C4-2B (cell line): ENCODE measurements around the gene PMVK.

Experiments used
- ZFX ChIP-seq: fragments of 450-650 bp; IDR thresholded peaks from 2 replicates; pipeline ENCODE4 v1.6.1; 2017
- TF ChIP-seq, protein P1 (sequence below): fragments of 450-650 bp; conservative IDR thresholded peaks from 2 replicates; pipeline ENCODE4 v1.5.1; 2017; ENCODE audit warnings: mild to moderate bottlenecking

GRCh38 chr1:154925335-154926170 is 11.0 kb downstream of the PMVK start:
- TF ChIP-seq, protein P1, sequence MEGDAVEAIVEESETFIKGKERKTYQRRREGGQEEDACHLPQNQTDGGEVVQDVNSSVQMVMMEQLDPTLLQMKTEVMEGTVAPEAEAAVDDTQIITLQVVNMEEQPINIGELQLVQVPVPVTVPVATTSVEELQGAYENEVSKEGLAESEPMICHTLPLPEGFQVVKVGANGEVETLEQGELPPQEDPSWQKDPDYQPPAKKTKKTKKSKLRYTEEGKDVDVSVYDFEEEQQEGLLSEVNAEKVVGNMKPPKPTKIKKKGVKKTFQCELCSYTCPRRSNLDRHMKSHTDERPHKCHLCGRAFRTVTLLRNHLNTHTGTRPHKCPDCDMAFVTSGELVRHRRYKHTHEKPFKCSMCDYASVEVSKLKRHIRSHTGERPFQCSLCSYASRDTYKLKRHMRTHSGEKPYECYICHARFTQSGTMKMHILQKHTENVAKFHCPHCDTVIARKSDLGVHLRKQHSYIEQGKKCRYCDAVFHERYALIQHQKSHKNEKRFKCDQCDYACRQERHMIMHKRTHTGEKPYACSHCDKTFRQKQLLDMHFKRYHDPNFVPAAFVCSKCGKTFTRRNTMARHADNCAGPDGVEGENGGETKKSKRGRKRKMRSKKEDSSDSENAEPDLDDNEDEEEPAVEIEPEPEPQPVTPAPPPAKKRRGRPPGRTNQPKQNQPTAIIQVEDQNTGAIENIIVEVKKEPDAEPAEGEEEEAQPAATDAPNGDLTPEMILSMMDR, result no peak
- TF ChIP-seq ZFX, result no peak
